K562 (cell line): ENCODE measurements around the gene NYAP1. TPM values are rescaled to one million over a fixed set of nuclear protein-coding genes. Genes with fewer than 3 reads are reported as not detected.

Source experiments
- GABPA ChIP-seq: fragments of 200-800 bp; sonication (Bioruptor generic); conservative IDR thresholded peaks from 2 replicates; pipeline ENCODE4 v1.6.1; 2016; ENCODE audit warnings: low read depth, missing genetic modification characterization, missing compliant biosample characterization
- HIVEP1 ChIP-seq: fragments of 250-450 bp; sonication (Bioruptor Pico); IDR thresholded peaks from 2 replicates; pipeline ENCODE4 v1.4.0; 2020; ENCODE audit warnings: mild to moderate bottlenecking
- IRF1 ChIP-seq: sonication (generic); formaldehyde crosslinking; IDR thresholded peaks from 2 replicates; pipeline ENCODE4 v1.8.0; 2022; ENCODE audit warnings: missing genetic modification reagents, mild to moderate bottlenecking, borderline replicate concordance
- NCOA6 ChIP-seq: fragments of 450-650 bp; IDR thresholded peaks from 2 replicates; pipeline ENCODE4 v1.6.1; 2017; ENCODE audit warnings: mild to moderate bottlenecking
- NFRKB ChIP-seq: fragments of 450-650 bp; IDR thresholded peaks from 2 replicates; pipeline ENCODE4 v1.6.1; 2016; ENCODE audit warnings: low read depth
- NFXL1 ChIP-seq: fragments of 450-650 bp; formaldehyde crosslinking; IDR thresholded peaks from 2 replicates; pipeline ENCODE4 v1.4.0; 2021; ENCODE audit warnings: mild to moderate bottlenecking
- RBM34 ChIP-seq: fragments of 200-400 bp; formaldehyde crosslinking; IDR thresholded peaks from 2 replicates; pipeline ENCODE4 v1.6.1; 2018; ENCODE audit warnings: low read length, borderline replicate concordance; ENCODE audit not compliant: insufficient read depth
- TSC22D4 ChIP-seq: fragments of 450-650 bp; IDR thresholded peaks from 2 replicates; pipeline ENCODE4 v1.6.1; 2016; ENCODE audit warnings: missing genetic modification characterization, missing biosample characterization, control low read depth
- ZFP30 ChIP-seq: fragments of 250-450 bp; sonication (Bioruptor Pico); IDR thresholded peaks from 2 replicates; pipeline ENCODE4 v1.8.0; 2022; ENCODE audit warnings: moderate library complexity, mild to moderate bottlenecking, inconsistent platforms, borderline replicate concordance
- ZKSCAN1 ChIP-seq: fragments of 150-350 bp; IDR thresholded peaks from 2 replicates; pipeline ENCODE4 v1.6.1; 2016; ENCODE audit warnings: low read depth, low read length
- ZNF134 ChIP-seq: fragments of 250-450 bp; sonication (Bioruptor Pico); conservative IDR thresholded peaks from 2 replicates; pipeline ENCODE4 v1.4.0; 2020
- ZNF41 ChIP-seq: fragments of 250-450 bp; sonication (Bioruptor Pico); conservative IDR thresholded peaks from 2 replicates; pipeline ENCODE4 v1.4.0; 2020; ENCODE audit warnings: mild to moderate bottlenecking
- ZNF586 ChIP-seq: fragments of 450-650 bp; formaldehyde crosslinking; conservative IDR thresholded peaks from 2 replicates; pipeline ENCODE4 v1.4.0; 2020; ENCODE audit warnings: mild to moderate bottlenecking, moderate library complexity
- ZNF75A ChIP-seq: fragments of 450-650 bp; formaldehyde crosslinking; IDR thresholded peaks from 2 replicates; pipeline ENCODE4 v1.4.0; 2020; ENCODE audit warnings: mild to moderate bottlenecking
- polyA plus RNA-seq, 8 experiments: library from polyadenylated mRNA; depleted of rRNA in 4 of 8; stranded (reverse) in 5 of 8; unstranded in 3 of 8; fragments of >200 nt; fragmentation: Nextera tagmentation in 2 of 8; fragmentation: Illumina TruSeq in 1 of 8; extraction: Ambion mirVana in 2 of 8; extraction: Trizol in 1 of 8; gene quantifications; 2 replicates each; pipeline versions ENCODE4 v1.2.1 to v1.2.3, GENCODE V29; 2011 to 2014; ENCODE audit warnings: inconsistent platforms in 1 of 8, missing spikeins in 1 of 8
- total RNA-seq, 7 experiments: library from RNA; depleted of rRNA in 6 of 7; stranded (reverse); fragments of >200 nt in 6 of 7; fragmentation: Illumina TruSeq in 2 of 7; extraction: Trizol in 2 of 7; gene quantifications; 2 replicates each; pipeline versions ENCODE4 v1.2.1 to v1.2.3, GENCODE V29; 2011 to 2021; ENCODE audit warnings: low replicate concordance in 1 of 7
- TF ChIP-seq, protein P1 (sequence below): fragments of 250-450 bp; sonication (Bioruptor Pico); IDR thresholded peaks from 2 replicates; pipeline ENCODE4 v1.5.0; 2021; ENCODE audit warnings: mild to moderate bottlenecking, borderline replicate concordance
- TF ChIP-seq, protein P2 (sequence below): fragments of 250-450 bp; sonication (Bioruptor Pico); IDR thresholded peaks from 2 replicates; pipeline ENCODE4 v1.8.0; 2021; ENCODE audit warnings: borderline replicate concordance, mild to moderate bottlenecking, moderate library complexity; ENCODE audit not compliant: poor library complexity, severe bottlenecking
- TF ChIP-seq, protein P3 (sequence below): fragments of 200-400 bp; formaldehyde crosslinking; IDR thresholded peaks from 2 replicates; pipeline ENCODE4 v1.6.1; 2017; ENCODE audit warnings: mild to moderate bottlenecking, low read depth, low read length, moderate library complexity
- TF ChIP-seq, protein P4 (sequence below): IDR thresholded peaks from 2 replicates; pipeline ENCODE4 v1.6.1; 2011; ENCODE audit not compliant: insufficient read length; ENCODE audit errors: extremely low read depth
- TF ChIP-seq, protein P5 (sequence below): sonication (generic); formaldehyde crosslinking; IDR thresholded peaks from 2 replicates; pipeline ENCODE4 v1.8.1; 2023; ENCODE audit warnings: mild to moderate bottlenecking, missing genetic modification reagents

NYAP1 gene
- total and polyA plus RNA-seq, 9 of the 15 experiments (the other 6 are each of a cell fraction or from before 2014, with no cell fraction given) = 0.11 to 0.88 (median 0.22) TPM; not detected in 2

DNA sequence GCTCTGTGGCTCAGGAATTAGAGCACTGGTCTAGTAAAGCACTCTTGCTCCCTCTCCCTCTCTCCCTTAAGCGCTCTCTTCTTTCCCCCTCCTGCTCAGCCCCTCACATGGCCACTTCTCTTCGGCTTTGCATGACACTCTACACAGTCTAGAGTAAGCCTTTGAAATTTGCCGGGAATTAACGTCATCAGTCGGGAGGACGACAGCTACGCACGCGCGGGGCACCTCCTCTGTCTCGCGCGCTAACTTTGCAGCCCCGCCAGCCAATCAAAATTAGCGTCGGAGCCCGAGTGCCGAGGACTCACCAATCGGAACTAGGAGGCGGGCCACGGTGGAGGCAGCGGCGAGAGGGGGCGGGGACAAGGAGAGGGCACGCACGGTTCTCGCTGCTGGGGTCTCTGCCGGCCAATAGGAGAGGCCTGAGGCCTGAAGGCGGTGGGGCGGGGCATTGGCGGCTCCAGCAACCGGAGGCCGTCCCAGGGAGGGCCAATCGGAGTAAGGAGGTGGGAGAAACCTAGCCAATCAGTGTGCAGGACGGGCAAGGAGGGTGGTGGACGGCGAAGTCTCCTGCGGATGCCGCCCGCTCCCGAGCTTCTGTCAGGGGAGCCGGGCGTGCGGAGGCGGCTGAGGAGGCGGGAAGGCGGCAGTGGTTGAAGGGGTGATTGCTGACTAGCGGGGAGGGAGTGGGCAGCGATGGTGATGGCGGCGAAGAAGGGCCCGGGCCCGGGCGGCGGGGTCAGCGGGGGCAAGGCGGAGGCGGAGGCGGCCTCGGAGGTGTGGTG, 55.1 kb downstream of the NYAP1 start, which contains the start of gene AGFG2 (continued):
- no peak for TF ChIP-seq IRF1 (CRISPR knock-in tag)
- TF ChIP-seq NFRKB = peak; percentile 83
- 0 out of 2 replicates have a peak, but pooled peaks have one; percentile 24 for TF ChIP-seq ZKSCAN1
- TF ChIP-seq, protein P1, sequence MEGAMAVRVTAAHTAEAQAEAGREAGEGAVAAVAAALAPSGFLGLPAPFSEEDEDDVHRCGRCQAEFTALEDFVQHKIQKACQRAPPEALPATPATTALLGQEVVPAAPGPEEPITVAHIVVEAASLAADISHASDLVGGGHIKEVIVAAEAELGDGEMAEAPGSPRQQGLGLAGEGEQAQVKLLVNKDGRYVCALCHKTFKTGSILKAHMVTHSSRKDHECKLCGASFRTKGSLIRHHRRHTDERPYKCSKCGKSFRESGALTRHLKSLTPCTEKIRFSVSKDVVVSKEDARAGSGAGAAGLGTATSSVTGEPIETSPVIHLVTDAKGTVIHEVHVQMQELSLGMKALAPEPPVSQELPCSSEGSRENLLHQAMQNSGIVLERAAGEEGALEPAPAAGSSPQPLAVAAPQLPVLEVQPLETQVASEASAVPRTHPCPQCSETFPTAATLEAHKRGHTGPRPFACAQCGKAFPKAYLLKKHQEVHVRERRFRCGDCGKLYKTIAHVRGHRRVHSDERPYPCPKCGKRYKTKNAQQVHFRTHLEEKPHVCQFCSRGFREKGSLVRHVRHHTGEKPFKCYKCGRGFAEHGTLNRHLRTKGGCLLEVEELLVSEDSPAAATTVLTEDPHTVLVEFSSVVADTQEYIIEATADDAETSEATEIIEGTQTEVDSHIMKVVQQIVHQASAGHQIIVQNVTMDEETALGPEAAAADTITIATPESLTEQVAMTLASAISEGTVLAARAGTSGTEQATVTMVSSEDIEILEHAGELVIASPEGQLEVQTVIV = no peak
- TF ChIP-seq, protein P2, sequence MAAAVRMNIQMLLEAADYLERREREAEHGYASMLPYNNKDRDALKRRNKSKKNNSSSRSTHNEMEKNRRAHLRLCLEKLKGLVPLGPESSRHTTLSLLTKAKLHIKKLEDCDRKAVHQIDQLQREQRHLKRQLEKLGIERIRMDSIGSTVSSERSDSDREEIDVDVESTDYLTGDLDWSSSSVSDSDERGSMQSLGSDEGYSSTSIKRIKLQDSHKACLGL = peak; percentile 79
- no peak for TF ChIP-seq ZNF41
- no peak for TF ChIP-seq HIVEP1 (CRISPR knock-in tag)
- TF ChIP-seq TSC22D4 (tag) = no peak
- TF ChIP-seq, protein P3, sequence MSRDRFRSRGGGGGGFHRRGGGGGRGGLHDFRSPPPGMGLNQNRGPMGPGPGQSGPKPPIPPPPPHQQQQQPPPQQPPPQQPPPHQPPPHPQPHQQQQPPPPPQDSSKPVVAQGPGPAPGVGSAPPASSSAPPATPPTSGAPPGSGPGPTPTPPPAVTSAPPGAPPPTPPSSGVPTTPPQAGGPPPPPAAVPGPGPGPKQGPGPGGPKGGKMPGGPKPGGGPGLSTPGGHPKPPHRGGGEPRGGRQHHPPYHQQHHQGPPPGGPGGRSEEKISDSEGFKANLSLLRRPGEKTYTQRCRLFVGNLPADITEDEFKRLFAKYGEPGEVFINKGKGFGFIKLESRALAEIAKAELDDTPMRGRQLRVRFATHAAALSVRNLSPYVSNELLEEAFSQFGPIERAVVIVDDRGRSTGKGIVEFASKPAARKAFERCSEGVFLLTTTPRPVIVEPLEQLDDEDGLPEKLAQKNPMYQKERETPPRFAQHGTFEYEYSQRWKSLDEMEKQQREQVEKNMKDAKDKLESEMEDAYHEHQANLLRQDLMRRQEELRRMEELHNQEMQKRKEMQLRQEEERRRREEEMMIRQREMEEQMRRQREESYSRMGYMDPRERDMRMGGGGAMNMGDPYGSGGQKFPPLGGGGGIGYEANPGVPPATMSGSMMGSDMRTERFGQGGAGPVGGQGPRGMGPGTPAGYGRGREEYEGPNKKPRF = no peak
- TF ChIP-seq ZNF75A (CRISPR knock-in tag) = no peak
- TF ChIP-seq NCOA6 = peak; percentile 92; the same call in 1 of the 2 replicates
- TF ChIP-seq GABPA = no peak
- TF ChIP-seq, protein P4, sequence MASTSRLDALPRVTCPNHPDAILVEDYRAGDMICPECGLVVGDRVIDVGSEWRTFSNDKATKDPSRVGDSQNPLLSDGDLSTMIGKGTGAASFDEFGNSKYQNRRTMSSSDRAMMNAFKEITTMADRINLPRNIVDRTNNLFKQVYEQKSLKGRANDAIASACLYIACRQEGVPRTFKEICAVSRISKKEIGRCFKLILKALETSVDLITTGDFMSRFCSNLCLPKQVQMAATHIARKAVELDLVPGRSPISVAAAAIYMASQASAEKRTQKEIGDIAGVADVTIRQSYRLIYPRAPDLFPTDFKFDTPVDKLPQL = no peak
- TF ChIP-seq, protein P5, sequence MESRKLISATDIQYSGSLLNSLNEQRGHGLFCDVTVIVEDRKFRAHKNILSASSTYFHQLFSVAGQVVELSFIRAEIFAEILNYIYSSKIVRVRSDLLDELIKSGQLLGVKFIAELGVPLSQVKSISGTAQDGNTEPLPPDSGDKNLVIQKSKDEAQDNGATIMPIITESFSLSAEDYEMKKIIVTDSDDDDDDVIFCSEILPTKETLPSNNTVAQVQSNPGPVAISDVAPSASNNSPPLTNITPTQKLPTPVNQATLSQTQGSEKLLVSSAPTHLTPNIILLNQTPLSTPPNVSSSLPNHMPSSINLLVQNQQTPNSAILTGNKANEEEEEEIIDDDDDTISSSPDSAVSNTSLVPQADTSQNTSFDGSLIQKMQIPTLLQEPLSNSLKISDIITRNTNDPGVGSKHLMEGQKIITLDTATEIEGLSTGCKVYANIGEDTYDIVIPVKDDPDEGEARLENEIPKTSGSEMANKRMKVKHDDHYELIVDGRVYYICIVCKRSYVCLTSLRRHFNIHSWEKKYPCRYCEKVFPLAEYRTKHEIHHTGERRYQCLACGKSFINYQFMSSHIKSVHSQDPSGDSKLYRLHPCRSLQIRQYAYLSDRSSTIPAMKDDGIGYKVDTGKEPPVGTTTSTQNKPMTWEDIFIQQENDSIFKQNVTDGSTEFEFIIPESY = peak; percentile 41; the same call in 1 of the 2 replicates
- TF ChIP-seq RBM34 = no peak
- no peak for TF ChIP-seq ZFP30 (CRISPR knock-in tag)
- no peak for TF ChIP-seq ZNF586 (CRISPR knock-in tag)
- TF ChIP-seq ZNF134 = 0 out of 2 replicates have a peak, but pooled peaks have one; percentile 27
- no peak for TF ChIP-seq NFXL1 (CRISPR knock-in tag)
